ENCODE results near the gene ELP4. TPM values are rescaled to one million over a fixed set of nuclear protein-coding genes. Genes with fewer than 3 reads are reported as not detected.
"Not testable (repeated sequence)": the region's sequence is repeated elsewhere in the genome, so short reads cannot be mapped to it uniquely, and the experiment has no call there.

The ELP4 gene
- total and polyA plus RNA-seq, 2 donors (not counting 1 experiment from before 2014, with no cell fraction given), result 7.1 to 31.3 TPM

- H4K20me1 ChIP-seq (ENCODE audit: control insufficient read depth, insufficient read depth, low read length, poor library complexity, severe bottlenecking); H3K4me2 ChIP-seq (replicated peaks; ENCODE audit: low read depth, low read length, poor library complexity, severe bottlenecking); H3K79me2 ChIP-seq (ENCODE audit: control insufficient read depth, insufficient read depth, low read length); H3K27me3 Mint-ChIP-seq; H3K27ac ChIP-seq (ENCODE audit: low read length in 2 of 2); H3K4me1 Mint-ChIP-seq; ATAC-seq (ENCODE audit: low read depth); H3K4me3 ChIP-seq (ENCODE audit: control extremely low read depth in 1 of 5, extremely low read depth in 1 of 5, insufficient read depth in 1 of 5, low read depth in 2 of 5, low read length in 4 of 5); H3K4me3 Mint-ChIP-seq; H2AFZ ChIP-seq (ENCODE audit: insufficient read depth, low read depth, low read length, poor library complexity, severe bottlenecking); H3K9me3 ChIP-seq (ENCODE audit: control extremely low read depth in 1 of 3, control insufficient read depth in 2 of 3, insufficient read depth in 1 of 3, low read length in 2 of 3); H3K27me3 ChIP-seq (replicated peaks in 1 of 4; ENCODE audit: control extremely low read depth in 1 of 4, control insufficient read depth in 3 of 4, insufficient read depth in 4 of 4, low read length in 3 of 4); H3K27ac Mint-ChIP-seq; DNase-seq; H3K9me3 Mint-ChIP-seq (ENCODE audit: insufficient read depth); H3K36me3 ChIP-seq (replicated peaks in 1 of 2; ENCODE audit: control extremely low read depth in 1 of 2, control insufficient read depth in 1 of 2, extremely low read depth in 1 of 2, insufficient read depth in 2 of 2, low read length in 1 of 2); H3K4me1 ChIP-seq (ENCODE audit: control insufficient read depth in 2 of 2, insufficient read depth in 2 of 2, low read length in 2 of 2); intact Hi-C loops (cut with micrococcal nuclease); CTCF ChIA-PET; POLR2A ChIA-PET; H3K9ac ChIP-seq (ENCODE audit: low read length): not testable (repeated sequence)
- WGBS (ENCODE audit: insufficient coverage), result 100% methylated on average over 2 of the region's 3 CpGs
These were observed 66.2 kb downstream of the ELP4 start for GRCh38 chr11:31575764-31576163.

GRCh38 chr11:31579412-31579811 lies 69.8 kb downstream of the ELP4 start:
- H3K27me3 ChIP-seq (replicated peaks in 1 of 4; ENCODE audit: control extremely low read depth in 1 of 4, control insufficient read depth in 3 of 4, insufficient read depth in 4 of 4, low read length in 3 of 4); H3K4me2 ChIP-seq (replicated peaks; ENCODE audit: low read depth, low read length, poor library complexity, severe bottlenecking); H3K27ac ChIP-seq (ENCODE audit: low read length in 2 of 2); H3K36me3 ChIP-seq (replicated peaks in 1 of 2; ENCODE audit: control extremely low read depth in 1 of 2, control insufficient read depth in 1 of 2, extremely low read depth in 1 of 2, insufficient read depth in 2 of 2, low read length in 1 of 2); H3K9me3 Mint-ChIP-seq (ENCODE audit: insufficient read depth); H3K79me2 ChIP-seq (ENCODE audit: control insufficient read depth, insufficient read depth, low read length); ATAC-seq (ENCODE audit: low read depth); H3K9me3 ChIP-seq (ENCODE audit: control extremely low read depth in 1 of 3, control insufficient read depth in 2 of 3, insufficient read depth in 1 of 3, low read length in 2 of 3); H3K4me1 ChIP-seq (ENCODE audit: control insufficient read depth in 2 of 2, insufficient read depth in 2 of 2, low read length in 2 of 2); H3K27ac Mint-ChIP-seq; H3K4me1 Mint-ChIP-seq; DNase-seq; H4K20me1 ChIP-seq (ENCODE audit: control insufficient read depth, insufficient read depth, low read length, poor library complexity, severe bottlenecking); H2AFZ ChIP-seq (ENCODE audit: insufficient read depth, low read depth, low read length, poor library complexity, severe bottlenecking); H3K4me3 Mint-ChIP-seq; H3K4me3 ChIP-seq (ENCODE audit: control extremely low read depth in 1 of 5, extremely low read depth in 1 of 5, insufficient read depth in 1 of 5, low read depth in 2 of 5, low read length in 4 of 5); H3K27me3 Mint-ChIP-seq; POLR2A ChIA-PET; intact Hi-C loops (cut with micrococcal nuclease); H3K9ac ChIP-seq (ENCODE audit: low read length); CTCF ChIA-PET: not testable (repeated sequence)
- WGBS (ENCODE audit: insufficient coverage), result no CpG with 5 or more reads among the region's 3 CpGs

- H3K27ac ChIP-seq (ENCODE audit: low read length in 2 of 2), result no peak overlapping the region
- Mint-ChIP-seq H3K27ac (no peak overlapping the region), H3K27me3 (no peaks in the 10 kb centered on the region), H3K4me1 (peaks cover 2% of the 10 kb centered on the region), H3K9me3 (ENCODE audit: insufficient read depth) (no peaks in the 10 kb centered on the region), H3K4me3 (no peak overlapping the region)
- ATAC-seq (ENCODE audit: low read depth) (no peak), DNase-seq (no peak)
- no peaks in the 10 kb centered on the region for H3K36me3 ChIP-seq (replicated peaks in 1 of 2; ENCODE audit: control extremely low read depth in 1 of 2, control insufficient read depth in 1 of 2, extremely low read depth in 1 of 2, insufficient read depth in 2 of 2, low read length in 1 of 2)
- CTCF ChIA-PET, result no interaction called here
- intact Hi-C loops (cut with micrococcal nuclease), result no loop called here
- no peaks in the 10 kb centered on the region for H3K4me1 ChIP-seq (ENCODE audit: control insufficient read depth in 2 of 2, insufficient read depth in 2 of 2, low read length in 2 of 2)
- H3K4me3 ChIP-seq (ENCODE audit: control extremely low read depth in 1 of 5, extremely low read depth in 1 of 5, insufficient read depth in 1 of 5, low read depth in 2 of 5, low read length in 4 of 5), result no peak overlapping the region
- H3K27me3 ChIP-seq (replicated peaks in 1 of 4; ENCODE audit: control extremely low read depth in 1 of 4, control insufficient read depth in 3 of 4, insufficient read depth in 4 of 4, low read length in 3 of 4), result no peaks in the 10 kb centered on the region
- no peaks in the 10 kb centered on the region for H3K79me2 ChIP-seq (ENCODE audit: control insufficient read depth, insufficient read depth, low read length)
- no peak overlapping the region for H3K4me2 ChIP-seq (replicated peaks; ENCODE audit: low read depth, low read length, poor library complexity, severe bottlenecking)
- TF ChIP-seq EZH2 (IDR thresholded peaks at IDR 0.05; ENCODE audit: borderline replicate concordance, insufficient read depth, low read depth, low read length, poor library complexity, severe bottlenecking) (no peak), CTCF (IDR thresholded peaks at IDR 0.05) (no peak)
- H2AFZ ChIP-seq (ENCODE audit: insufficient read depth, low read depth, low read length, poor library complexity, severe bottlenecking), result no peak overlapping the region
- H3K9me3 ChIP-seq (ENCODE audit: control extremely low read depth in 1 of 3, control insufficient read depth in 2 of 3, insufficient read depth in 1 of 3, low read length in 2 of 3), result no peaks in the 10 kb centered on the region
- no peaks in the 10 kb centered on the region for H4K20me1 ChIP-seq (ENCODE audit: control insufficient read depth, insufficient read depth, low read length, poor library complexity, severe bottlenecking)
- WGBS (ENCODE audit: insufficient coverage), result no CpG with 5 or more reads among the region's 1 CpG
- H3K9ac ChIP-seq (ENCODE audit: low read length), result no peak overlapping the region
- POLR2A ChIA-PET, result no interaction called here
These were observed 73.1 kb downstream of the ELP4 start for GRCh38 chr11:31582697-31583096.

Data from B cell (primary cell).